ENCODE data around the gene NSUN4.

DNA sequence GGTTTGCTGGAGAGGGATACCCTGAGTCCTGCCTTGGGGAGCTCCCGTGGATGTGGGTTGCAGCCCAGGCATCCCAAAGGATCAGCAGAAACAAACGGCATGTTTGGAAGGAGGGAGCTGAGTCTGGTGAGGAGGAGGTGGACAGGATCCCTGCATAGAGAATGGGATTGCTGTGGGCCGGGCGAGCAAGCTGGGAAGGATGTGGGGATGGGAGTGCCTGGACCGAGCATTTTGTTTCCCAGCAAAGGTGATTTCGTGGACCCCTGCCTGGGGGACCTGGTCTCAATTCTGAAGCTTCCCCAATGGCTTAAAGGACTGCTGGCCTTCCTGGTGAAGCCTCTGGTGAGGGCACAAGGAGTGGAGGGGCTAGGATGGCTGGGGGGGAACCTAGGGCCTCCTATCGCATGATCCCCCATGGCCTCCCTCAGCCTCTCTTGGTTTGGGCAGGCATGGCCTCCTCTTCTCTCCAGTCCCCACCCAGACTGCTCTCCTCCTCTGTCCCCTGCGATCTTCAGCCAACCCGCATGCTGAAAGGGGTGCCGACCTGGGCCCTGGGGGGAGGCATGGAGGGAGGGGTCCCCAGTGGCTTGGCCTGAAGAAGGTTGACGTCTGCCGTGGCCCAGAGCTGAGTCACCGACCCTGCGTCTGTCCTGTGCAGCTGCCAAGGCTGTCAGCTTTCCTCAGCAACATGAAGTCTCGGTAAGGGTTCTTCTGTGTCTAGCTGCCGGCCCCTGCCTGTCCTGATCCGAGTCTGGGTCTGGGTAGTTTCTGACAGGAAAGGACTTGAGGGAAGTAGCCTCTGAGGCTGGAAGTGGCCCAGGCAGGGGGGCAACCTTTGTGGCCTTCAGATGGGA, 69.8 kb downstream of the NSUN4 start:
- TF ChIP-seq, protein P1, sequence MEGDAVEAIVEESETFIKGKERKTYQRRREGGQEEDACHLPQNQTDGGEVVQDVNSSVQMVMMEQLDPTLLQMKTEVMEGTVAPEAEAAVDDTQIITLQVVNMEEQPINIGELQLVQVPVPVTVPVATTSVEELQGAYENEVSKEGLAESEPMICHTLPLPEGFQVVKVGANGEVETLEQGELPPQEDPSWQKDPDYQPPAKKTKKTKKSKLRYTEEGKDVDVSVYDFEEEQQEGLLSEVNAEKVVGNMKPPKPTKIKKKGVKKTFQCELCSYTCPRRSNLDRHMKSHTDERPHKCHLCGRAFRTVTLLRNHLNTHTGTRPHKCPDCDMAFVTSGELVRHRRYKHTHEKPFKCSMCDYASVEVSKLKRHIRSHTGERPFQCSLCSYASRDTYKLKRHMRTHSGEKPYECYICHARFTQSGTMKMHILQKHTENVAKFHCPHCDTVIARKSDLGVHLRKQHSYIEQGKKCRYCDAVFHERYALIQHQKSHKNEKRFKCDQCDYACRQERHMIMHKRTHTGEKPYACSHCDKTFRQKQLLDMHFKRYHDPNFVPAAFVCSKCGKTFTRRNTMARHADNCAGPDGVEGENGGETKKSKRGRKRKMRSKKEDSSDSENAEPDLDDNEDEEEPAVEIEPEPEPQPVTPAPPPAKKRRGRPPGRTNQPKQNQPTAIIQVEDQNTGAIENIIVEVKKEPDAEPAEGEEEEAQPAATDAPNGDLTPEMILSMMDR (IDR thresholded peaks at IDR 0.05), result no peak
- no peak for TF ChIP-seq POLR2A (IDR thresholded peaks at IDR 0.05)

Measured in lower leg skin (tissue), 3 donors.